Measurements from ENCODE around the gene PCA3. TPM values are rescaled to one million over a fixed set of nuclear protein-coding genes. Genes with fewer than 3 reads are reported as not detected.

Gene PCA3
- total and polyA plus RNA-seq, 2 donors (not counting 1 experiment from before 2014, with no cell fraction given), result 0.09 TPM; not detected in 1

DNA sequence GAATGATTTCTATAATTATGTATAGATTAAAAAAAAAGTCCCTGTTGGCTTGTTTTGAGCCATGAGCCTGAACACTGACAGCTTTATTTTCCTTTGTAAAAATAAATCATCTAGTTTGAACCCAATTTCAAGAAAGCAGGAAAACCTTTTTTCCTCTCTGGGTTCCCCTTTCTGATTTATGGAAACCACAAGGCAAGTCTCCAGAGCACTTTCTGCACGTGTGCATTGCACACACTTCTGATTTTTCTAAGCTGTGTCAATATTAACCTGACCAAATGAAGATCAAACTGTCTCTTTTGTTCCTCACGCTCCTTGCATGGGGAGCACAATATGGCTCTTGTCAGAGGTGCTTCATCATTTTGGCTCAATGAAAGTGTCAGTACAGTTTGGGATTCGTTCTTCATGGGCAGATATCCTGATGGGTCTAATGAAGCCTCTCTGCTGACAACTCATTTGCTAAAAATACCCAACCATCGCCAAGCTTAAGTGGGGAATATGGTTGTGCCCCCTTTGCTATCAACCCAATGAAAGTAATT is 39.2 kb upstream of the PCA3 start:
- 0% methylated on average over 3 of the region's 4 CpGs for WGBS (ENCODE audit: insufficient coverage)
- Mint-ChIP-seq H3K27ac (no peak overlapping the region), H3K9me3 (ENCODE audit: insufficient read depth) (no peaks in the 10 kb centered on the region), H3K4me3 (no peak overlapping the region), H3K4me1 (no peaks in the 10 kb centered on the region), H3K27me3 (peaks cover 30% of the 10 kb centered on the region)
- H3K4me3 ChIP-seq (ENCODE audit: control extremely low read depth in 1 of 5, extremely low read depth in 1 of 5, insufficient read depth in 1 of 5, low read depth in 2 of 5, low read length in 4 of 5), result no peak overlapping the region
- H3K4me2 ChIP-seq (replicated peaks; ENCODE audit: low read depth, low read length, poor library complexity, severe bottlenecking), result no peak overlapping the region
- DNase-seq (no peak), ATAC-seq (ENCODE audit: low read depth) (no peak)
- no peaks in the 10 kb centered on the region for H4K20me1 ChIP-seq (ENCODE audit: control insufficient read depth, insufficient read depth, low read length, poor library complexity, severe bottlenecking)
- peaks cover 0 to 2% (median 0%) of the 10 kb centered on the region in 4 experiments for H3K27me3 ChIP-seq (replicated peaks in 1 of 4; ENCODE audit: control extremely low read depth in 1 of 4, control insufficient read depth in 3 of 4, insufficient read depth in 4 of 4, low read length in 3 of 4)
- H3K27ac ChIP-seq (ENCODE audit: low read length in 2 of 2), result no peak overlapping the region
- TF ChIP-seq, protein P1, sequence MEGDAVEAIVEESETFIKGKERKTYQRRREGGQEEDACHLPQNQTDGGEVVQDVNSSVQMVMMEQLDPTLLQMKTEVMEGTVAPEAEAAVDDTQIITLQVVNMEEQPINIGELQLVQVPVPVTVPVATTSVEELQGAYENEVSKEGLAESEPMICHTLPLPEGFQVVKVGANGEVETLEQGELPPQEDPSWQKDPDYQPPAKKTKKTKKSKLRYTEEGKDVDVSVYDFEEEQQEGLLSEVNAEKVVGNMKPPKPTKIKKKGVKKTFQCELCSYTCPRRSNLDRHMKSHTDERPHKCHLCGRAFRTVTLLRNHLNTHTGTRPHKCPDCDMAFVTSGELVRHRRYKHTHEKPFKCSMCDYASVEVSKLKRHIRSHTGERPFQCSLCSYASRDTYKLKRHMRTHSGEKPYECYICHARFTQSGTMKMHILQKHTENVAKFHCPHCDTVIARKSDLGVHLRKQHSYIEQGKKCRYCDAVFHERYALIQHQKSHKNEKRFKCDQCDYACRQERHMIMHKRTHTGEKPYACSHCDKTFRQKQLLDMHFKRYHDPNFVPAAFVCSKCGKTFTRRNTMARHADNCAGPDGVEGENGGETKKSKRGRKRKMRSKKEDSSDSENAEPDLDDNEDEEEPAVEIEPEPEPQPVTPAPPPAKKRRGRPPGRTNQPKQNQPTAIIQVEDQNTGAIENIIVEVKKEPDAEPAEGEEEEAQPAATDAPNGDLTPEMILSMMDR (IDR thresholded peaks at IDR 0.05), result no peak
- TF ChIP-seq EZH2 (IDR thresholded peaks at IDR 0.05; ENCODE audit: borderline replicate concordance, insufficient read depth, low read depth, low read length, poor library complexity, severe bottlenecking), result no peak
- intact Hi-C loops (cut with micrococcal nuclease), result no loop called here
- H3K79me2 ChIP-seq (ENCODE audit: control insufficient read depth, insufficient read depth, low read length), result no peaks in the 10 kb centered on the region
- H3K36me3 ChIP-seq (replicated peaks in 1 of 2; ENCODE audit: control extremely low read depth in 1 of 2, control insufficient read depth in 1 of 2, extremely low read depth in 1 of 2, insufficient read depth in 2 of 2, low read length in 1 of 2), result no peaks in the 10 kb centered on the region
- H3K4me1 ChIP-seq (ENCODE audit: control insufficient read depth in 2 of 2, insufficient read depth in 2 of 2, low read length in 2 of 2), result no peaks in the 10 kb centered on the region
- H3K9ac ChIP-seq (ENCODE audit: low read length), result no peak overlapping the region
- H2AFZ ChIP-seq (ENCODE audit: insufficient read depth, low read depth, low read length, poor library complexity, severe bottlenecking), result no peak overlapping the region
- CTCF ChIA-PET, result no interaction called here
- no peaks in the 10 kb centered on the region for H3K9me3 ChIP-seq (ENCODE audit: control extremely low read depth in 1 of 3, control insufficient read depth in 2 of 3, insufficient read depth in 1 of 3, low read length in 2 of 3)
- POLR2A ChIA-PET, result no interaction called here

DNA sequence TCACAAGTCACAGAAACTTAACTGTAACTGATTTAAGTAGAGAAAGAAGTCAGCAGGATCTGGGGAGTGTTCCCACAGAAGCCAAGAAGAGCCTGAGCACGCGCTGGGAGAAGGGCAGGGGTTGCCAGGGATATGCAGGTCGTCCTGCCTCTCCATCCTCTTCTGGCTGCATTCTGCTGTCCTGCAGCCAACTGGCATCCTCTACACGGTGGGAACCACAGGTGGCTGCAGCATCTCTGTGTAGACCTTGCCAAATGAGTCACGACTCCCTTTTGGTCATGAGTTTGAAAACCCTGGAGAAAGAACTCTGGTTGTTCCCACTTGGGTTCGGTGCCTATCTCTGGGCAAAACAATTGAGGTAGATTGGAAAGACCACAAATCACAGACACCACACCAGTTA is 38.4 kb upstream of the PCA3 start:
- POLR2A ChIA-PET, result no interaction called here
- 62% methylated on average over 4 of the region's 6 CpGs for WGBS (ENCODE audit: insufficient coverage)
- H3K27ac ChIP-seq (ENCODE audit: low read length in 2 of 2), result no peak overlapping the region

More for the DNA sequence above, 38.4 kb upstream of the PCA3 start:
- Histone ChIP-seq H4K20me1 (ENCODE audit: control insufficient read depth, insufficient read depth, low read length, poor library complexity, severe bottlenecking) (no peaks in the 10 kb centered on the region), H2AFZ (ENCODE audit: insufficient read depth, low read depth, low read length, poor library complexity, severe bottlenecking) (no peak overlapping the region), H3K79me2 (ENCODE audit: control insufficient read depth, insufficient read depth, low read length) (no peaks in the 10 kb centered on the region), H3K4me3 (ENCODE audit: control extremely low read depth in 1 of 5, extremely low read depth in 1 of 5, insufficient read depth in 1 of 5, low read depth in 2 of 5, low read length in 4 of 5) (no peak overlapping the region), H3K9me3 (ENCODE audit: control extremely low read depth in 1 of 3, control insufficient read depth in 2 of 3, insufficient read depth in 1 of 3, low read length in 2 of 3) (no peaks in the 10 kb centered on the region), H3K9ac (ENCODE audit: low read length) (no peak overlapping the region), H3K4me2 (replicated peaks; ENCODE audit: low read depth, low read length, poor library complexity, severe bottlenecking) (no peak overlapping the region), H3K27me3 (replicated peaks in 1 of 4; ENCODE audit: control extremely low read depth in 1 of 4, control insufficient read depth in 3 of 4, insufficient read depth in 4 of 4, low read length in 3 of 4) (peaks cover 0 to 2% (median 0%) of the 10 kb centered on the region in 4 experiments), H3K36me3 (replicated peaks in 1 of 2; ENCODE audit: control extremely low read depth in 1 of 2, control insufficient read depth in 1 of 2, extremely low read depth in 1 of 2, insufficient read depth in 2 of 2, low read length in 1 of 2) (no peaks in the 10 kb centered on the region), H3K4me1 (ENCODE audit: control insufficient read depth in 2 of 2, insufficient read depth in 2 of 2, low read length in 2 of 2) (no peaks in the 10 kb centered on the region)
- Mint-ChIP-seq H3K4me3 (no peak overlapping the region), H3K4me1 (no peaks in the 10 kb centered on the region), H3K9me3 (ENCODE audit: insufficient read depth) (no peaks in the 10 kb centered on the region), H3K27me3 (peaks cover 26% of the 10 kb centered on the region), H3K27ac (no peak overlapping the region)
- intact Hi-C loops (cut with micrococcal nuclease), result no loop called here
- DNase-seq (no peak), ATAC-seq (ENCODE audit: low read depth) (no peak)
- TF ChIP-seq, protein P1 (IDR thresholded peaks at IDR 0.05), result no peak
- no peak for TF ChIP-seq EZH2 (IDR thresholded peaks at IDR 0.05; ENCODE audit: borderline replicate concordance, insufficient read depth, low read depth, low read length, poor library complexity, severe bottlenecking)
- CTCF ChIA-PET, result no interaction called here

Data from B cell (primary cell).